Eye (tissue), 1 donor: Measurements from ENCODE around the gene CYB5R2.

Experiments used
- DNase-seq: peaks from one replicate; pipeline ENCODE4 v3.0.0-alpha.2; 2015

The CYB5R2 gene

DNA sequence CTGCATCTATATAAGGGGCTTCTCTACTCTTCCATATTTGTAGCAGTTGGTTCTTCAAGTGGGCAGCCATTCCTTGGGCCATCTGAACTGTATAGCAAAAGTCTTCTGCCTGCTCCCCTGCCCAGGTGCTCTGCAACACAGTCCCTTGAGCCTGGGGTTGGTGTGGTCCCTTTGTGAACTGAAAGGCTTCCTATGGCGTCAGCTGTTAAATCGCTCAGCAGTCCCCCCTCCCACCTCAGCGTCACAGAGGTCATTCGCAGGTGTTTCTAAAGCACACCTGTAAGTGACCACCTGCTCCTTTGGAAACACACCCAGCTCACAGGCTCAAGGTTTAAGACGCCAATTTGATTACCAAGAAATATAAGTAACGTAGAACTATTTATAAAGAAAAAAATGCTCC lies 37.0 kb downstream of the CYB5R2 start:
- DNase-seq: no peak

DNA sequence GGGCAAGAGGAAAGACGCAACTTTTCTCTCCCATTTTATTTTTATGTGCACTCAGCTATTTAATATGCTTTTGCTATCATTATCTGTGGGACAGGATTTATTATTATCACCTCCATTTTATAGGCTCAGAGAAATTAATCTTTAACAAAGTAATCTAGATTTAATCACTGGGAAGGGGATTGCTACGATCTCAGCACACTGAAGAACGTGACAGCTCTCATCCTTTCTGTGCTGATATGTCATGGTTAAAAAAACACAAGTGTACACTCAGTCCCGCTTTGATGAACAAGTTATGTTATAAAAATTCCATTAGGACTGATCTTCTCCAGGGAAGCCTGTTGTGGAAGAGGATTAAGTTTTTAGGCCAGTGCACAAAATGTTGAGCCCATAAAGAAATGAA lies 37.6 kb downstream of the CYB5R2 start:
- no peak for DNase-seq

DNA sequence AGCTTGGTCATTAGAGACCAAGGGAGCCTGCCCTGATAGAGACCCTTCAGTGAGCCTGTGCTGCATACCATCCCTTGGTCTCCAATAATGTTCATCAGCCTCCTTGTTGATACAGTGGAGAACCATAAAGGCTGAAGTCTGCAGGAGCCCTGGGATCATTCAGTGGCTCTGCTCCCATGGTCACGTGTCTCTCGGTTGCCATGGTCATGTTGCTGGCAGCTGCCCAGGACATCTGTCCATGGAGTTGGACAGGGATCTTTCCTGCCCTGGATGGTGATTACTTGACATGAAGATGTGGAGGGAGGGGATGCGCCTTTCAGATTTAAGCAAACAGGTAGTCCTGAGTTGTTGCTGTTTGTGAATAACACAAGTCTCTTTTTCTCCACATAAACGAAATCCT lies 38.2 kb downstream of the CYB5R2 start:
- DNase-seq: no peak

DNA sequence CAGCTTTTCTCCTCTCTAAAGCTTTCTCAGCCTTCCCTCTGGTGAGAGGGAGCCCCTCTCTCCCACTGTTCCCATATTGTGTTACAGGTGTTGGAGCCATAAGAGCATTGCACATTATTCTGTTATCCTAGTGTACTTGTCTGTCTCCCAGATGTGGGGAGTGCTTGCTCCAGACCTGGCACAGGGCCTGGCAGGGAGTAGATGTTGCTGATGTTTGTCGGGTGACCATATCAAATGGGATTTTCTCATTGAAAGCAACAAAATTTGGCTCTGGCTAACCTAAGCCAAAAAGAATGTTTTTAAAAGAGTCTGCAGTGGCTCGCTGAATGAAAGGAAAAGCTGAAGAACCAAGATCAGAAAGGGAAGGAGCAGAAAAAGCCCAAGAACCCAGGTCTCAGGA lies 41.1 kb downstream of the CYB5R2 start:
- no peak for DNase-seq

DNA sequence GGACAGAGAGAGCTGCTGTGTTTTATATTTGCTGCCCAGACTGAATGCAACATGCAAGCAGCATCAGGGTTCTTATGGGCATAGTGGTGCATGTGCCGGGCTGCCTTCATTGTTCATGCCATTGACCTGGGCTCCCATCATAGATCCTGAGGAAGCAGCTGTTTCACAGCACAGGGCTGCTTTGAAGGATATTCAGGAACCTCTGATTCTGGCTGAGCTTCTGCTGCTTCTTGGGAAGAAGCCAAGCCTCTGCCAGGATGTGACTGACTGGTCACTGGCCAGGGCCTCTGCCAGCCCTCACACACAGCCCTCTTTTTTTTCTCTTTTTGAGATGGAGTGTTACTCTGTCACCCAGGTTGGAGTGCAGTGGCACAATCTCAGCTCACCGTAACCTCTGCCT lies 43.3 kb downstream of the CYB5R2 start:
- no peak for DNase-seq

DNA sequence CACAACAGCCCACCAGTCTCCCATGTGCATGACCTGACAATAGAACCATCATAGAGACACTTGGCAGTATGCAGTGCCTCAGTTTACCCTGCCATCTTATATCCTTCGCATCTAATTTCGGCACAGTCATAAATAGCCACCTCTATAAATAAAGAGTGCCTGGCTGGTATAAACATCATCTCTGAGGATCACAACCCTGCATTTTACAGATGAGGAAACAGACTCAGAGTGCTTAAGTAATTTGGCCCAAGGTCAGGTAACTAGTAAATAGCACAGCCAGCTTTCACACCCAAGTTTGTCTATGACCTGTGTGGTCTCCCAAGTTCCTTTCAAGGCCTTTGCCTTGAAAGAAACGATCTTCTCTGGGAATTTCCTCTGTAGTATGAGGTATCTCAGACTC lies 44.6 kb downstream of the CYB5R2 start:
- no peak for DNase-seq

DNA sequence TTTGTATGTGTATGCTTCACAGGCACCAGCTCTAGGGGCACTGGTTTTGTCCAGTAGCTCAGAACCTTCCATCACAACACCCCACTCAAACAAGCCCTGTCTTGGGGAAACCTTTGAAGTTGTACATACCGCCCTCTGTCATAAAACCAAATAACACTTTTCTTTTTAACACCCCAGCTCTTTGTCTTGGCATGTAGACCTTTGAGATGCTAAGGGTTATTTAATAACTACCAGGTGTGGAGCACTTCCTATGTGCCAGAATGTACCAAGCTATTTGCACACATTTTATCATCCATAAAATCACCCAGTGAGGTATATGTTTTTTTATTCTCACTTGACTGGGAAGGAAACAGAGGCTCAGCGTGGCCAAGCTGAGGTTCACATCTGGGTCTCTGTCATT lies 50.6 kb downstream of the CYB5R2 start:
- DNase-seq: no peak

DNA sequence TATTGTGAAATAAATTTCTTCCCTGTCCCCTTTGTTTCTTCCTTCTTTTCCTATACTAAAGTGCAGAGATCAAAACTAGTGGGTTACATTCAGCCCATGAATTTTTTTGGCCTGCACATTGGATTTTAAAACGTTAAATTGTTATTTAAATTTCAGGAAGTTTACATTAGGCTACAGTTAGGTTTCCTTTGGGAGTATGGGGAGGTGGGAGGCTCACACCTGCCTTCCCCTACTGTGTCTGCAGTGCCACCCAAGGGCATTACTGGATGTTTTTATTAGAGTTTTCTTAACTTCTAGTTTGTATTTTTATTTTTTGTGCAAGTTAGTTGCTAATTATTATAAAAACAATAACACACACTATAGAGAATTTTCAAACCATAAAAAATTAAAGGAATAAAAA lies 51.7 kb downstream of the CYB5R2 start:
- DNase-seq: no peak

DNA sequence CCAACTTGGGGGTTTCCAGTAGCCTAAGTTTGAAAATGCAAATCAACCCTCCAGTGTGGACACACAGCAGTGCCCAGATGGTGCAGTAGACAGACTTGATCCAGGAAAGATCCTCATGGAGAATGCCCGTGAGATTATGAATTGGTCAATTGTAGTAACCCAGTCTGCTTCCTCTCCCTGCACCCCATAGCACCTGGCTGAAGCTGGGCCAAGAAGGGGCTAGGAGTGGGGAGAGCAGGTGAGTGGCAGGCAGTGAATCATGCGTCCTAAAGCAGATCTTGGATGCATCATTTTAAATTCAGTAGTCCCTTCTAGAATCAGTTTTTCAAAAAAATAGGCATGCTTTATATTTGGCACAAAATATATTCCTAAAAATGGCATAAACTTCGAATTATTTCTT lies 52.2 kb downstream of the CYB5R2 start:
- DNase-seq: no peak

DNA sequence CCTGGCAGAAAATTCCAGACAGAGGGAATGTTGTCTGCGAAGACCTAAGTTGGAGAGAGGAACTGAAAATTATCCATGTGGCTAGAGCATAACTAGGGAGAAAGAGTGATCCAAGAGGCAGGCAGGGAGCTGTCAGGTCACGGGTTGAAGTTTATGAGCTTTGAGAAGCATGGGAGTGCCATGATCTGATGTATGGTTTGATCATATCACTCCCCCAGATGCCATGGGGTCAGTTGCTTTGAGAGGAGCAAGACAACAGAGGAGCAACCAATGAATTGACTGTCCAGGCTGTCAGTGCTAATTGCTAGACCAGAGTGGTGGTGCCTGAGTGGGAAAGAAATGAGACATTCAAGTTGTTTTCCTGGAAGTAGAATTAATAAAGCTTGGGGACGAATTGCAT lies 54.0 kb downstream of the CYB5R2 start:
- DNase-seq: no peak

DNA sequence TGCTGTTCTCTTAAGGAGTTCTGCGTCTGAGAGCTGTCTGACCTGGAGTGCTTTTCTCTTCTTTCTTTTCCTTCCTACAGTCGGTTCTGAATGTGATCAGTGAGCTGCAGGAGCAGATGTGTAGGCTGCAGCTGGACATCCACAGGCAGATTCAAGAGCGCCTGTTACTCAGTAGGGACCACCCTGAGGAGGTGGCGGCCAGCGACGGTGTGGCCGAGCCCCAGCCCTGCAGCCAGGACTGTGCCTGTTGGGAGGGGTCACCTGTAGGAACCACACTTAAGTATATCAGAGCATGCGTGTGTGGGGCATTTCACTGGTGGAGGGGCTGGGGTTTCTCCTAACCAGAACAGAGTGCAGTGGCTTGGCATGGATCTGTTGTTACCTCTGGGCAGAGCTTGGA lies 56.3 kb downstream of the CYB5R2 start:
- DNase-seq: no peak
